ENCODE data around the gene NSDHL. TPM values are rescaled to one million over a fixed set of nuclear protein-coding genes. Genes with fewer than 3 reads are reported as not detected.
"Not testable (repeated sequence)": the region's sequence is repeated elsewhere in the genome, so short reads cannot be mapped to it uniquely, and the experiment has no call there.

Gene NSDHL
- total RNA-seq, 1 donor from 2014 or later, result 24.9 TPM

- Mint-ChIP-seq H3K4me1 (ENCODE audit: low read depth) (no peaks in the 10 kb centered on the region), H3K27me3 (ENCODE audit: insufficient read depth) (no peaks in the 10 kb centered on the region), H3K4me3 (no peak overlapping the region), H3K36me3 (ENCODE audit: low read depth) (no peaks in the 10 kb centered on the region), H3K9me3 (no peaks in the 10 kb centered on the region), H3K27ac (no peak overlapping the region)
- intact Hi-C loops (cut with micrococcal nuclease), result loop anchor here (5.0 kb wide), 1 partner anchor 1670 kb away; no protein-coding TSS in a partner anchor
- DNase-seq (ENCODE audit: low spot score), result no peak
Observed at GRCh38 chrX:152822383-152823086, 8.3 kb upstream of the NSDHL start.

- Mint-ChIP-seq H3K27ac (no peak overlapping the region), H3K4me3 (no peak overlapping the region), H3K36me3 (ENCODE audit: low read depth) (no peaks in the 10 kb centered on the region), H3K9me3 (no peaks in the 10 kb centered on the region), H3K4me1 (ENCODE audit: low read depth) (no peaks in the 10 kb centered on the region), H3K27me3 (ENCODE audit: insufficient read depth) (no peaks in the 10 kb centered on the region)
- DNase-seq (ENCODE audit: low spot score), result no peak
- intact Hi-C loops (cut with micrococcal nuclease), result loop anchor here (5.0 kb wide), 1 partner anchor 1671 kb away; no protein-coding TSS in a partner anchor
Observed at GRCh38 chrX:152823657-152824056, 7.2 kb upstream of the NSDHL start.

- no peaks in the 10 kb centered on the region for H3K9me3 Mint-ChIP-seq
- H3K27me3 Mint-ChIP-seq (ENCODE audit: insufficient read depth), result no peaks in the 10 kb centered on the region
- no peak for DNase-seq (ENCODE audit: low spot score)
- H3K27ac Mint-ChIP-seq, result no peak overlapping the region
- H3K36me3 Mint-ChIP-seq (ENCODE audit: low read depth), result no peaks in the 10 kb centered on the region
- peaks cover under 1% of the 10 kb centered on the region for H3K4me1 Mint-ChIP-seq (ENCODE audit: low read depth)
- intact Hi-C loops (cut with micrococcal nuclease), result loop anchor here (5.0 kb wide), 1 partner anchor 1673 kb away; no protein-coding TSS in a partner anchor
- H3K4me3 Mint-ChIP-seq, result no peak overlapping the region
Observed at GRCh38 chrX:152824841-152825374, 6.0 kb upstream of the NSDHL start.

- peaks cover 16% of the 10 kb centered on the region for H3K36me3 Mint-ChIP-seq (ENCODE audit: low read depth)
- peaks cover 19% of the 10 kb centered on the region for H3K4me1 Mint-ChIP-seq (ENCODE audit: low read depth)
- H3K27me3 Mint-ChIP-seq (ENCODE audit: insufficient read depth), result no peaks in the 10 kb centered on the region
- intact Hi-C loops (cut with micrococcal nuclease), result loop anchor here (2.0 to 10.0 kb wide), 2 partner anchors 93 to 1439 kb away; no protein-coding TSS in a partner anchor
- H3K4me3 Mint-ChIP-seq, result peak overlapping the region; percentile 94
- no peak for DNase-seq (ENCODE audit: low spot score)
- no peaks in the 10 kb centered on the region for H3K9me3 Mint-ChIP-seq
- peak overlapping the region; percentile 90 for H3K27ac Mint-ChIP-seq
Observed at GRCh38 chrX:152831391-152831790, 528 bp downstream of the NSDHL start.

- intact Hi-C loops (cut with micrococcal nuclease), result loop anchor here (10.0 kb wide), 1 partner anchor 92 kb away; no protein-coding TSS in a partner anchor
- peak overlapping the region; percentile 94 for H3K4me3 Mint-ChIP-seq
- no peaks in the 10 kb centered on the region for H3K27me3 Mint-ChIP-seq (ENCODE audit: insufficient read depth)
- DNase-seq (ENCODE audit: low spot score), result no peak
- peaks cover 16% of the 10 kb centered on the region for H3K36me3 Mint-ChIP-seq (ENCODE audit: low read depth)
- H3K27ac Mint-ChIP-seq, result peak overlapping the region; percentile 57
- peaks cover 19% of the 10 kb centered on the region for H3K4me1 Mint-ChIP-seq (ENCODE audit: low read depth)
- H3K9me3 Mint-ChIP-seq, result no peaks in the 10 kb centered on the region
Observed at GRCh38 chrX:152832520-152832919, 1.7 kb downstream of the NSDHL start.

- Mint-ChIP-seq H3K27ac (no peak overlapping the region), H3K9me3 (no peaks in the 10 kb centered on the region), H3K36me3 (ENCODE audit: low read depth) (peaks cover 21% of the 10 kb centered on the region), H3K4me1 (ENCODE audit: low read depth) (peaks cover 24% of the 10 kb centered on the region), H3K4me3 (peak overlapping the region; percentile 37), H3K27me3 (ENCODE audit: insufficient read depth) (no peaks in the 10 kb centered on the region)
- no peak for DNase-seq (ENCODE audit: low spot score)
- intact Hi-C loops (cut with micrococcal nuclease), result loop anchor here (10.0 kb wide), 1 partner anchor 91 kb away; no protein-coding TSS in a partner anchor
Observed at GRCh38 chrX:152833378-152833777, 2.5 kb downstream of the NSDHL start.

- intact Hi-C loops (cut with micrococcal nuclease), result loop anchor here (10.0 kb wide), 1 partner anchor 89 kb away; no protein-coding TSS in a partner anchor
- not testable (repeated sequence) for H3K9me3 Mint-ChIP-seq; H3K27ac Mint-ChIP-seq; H3K27me3 Mint-ChIP-seq (ENCODE audit: insufficient read depth); H3K4me3 Mint-ChIP-seq; DNase-seq (ENCODE audit: low spot score)
- peaks cover 18% of the 10 kb centered on the region for H3K4me1 Mint-ChIP-seq (ENCODE audit: low read depth)
- H3K36me3 Mint-ChIP-seq (ENCODE audit: low read depth), result peaks cover 23% of the 10 kb centered on the region
Observed at GRCh38 chrX:152835470-152835869, 4.6 kb downstream of the NSDHL start.

- DNase-seq (ENCODE audit: low spot score), result no peak
- Mint-ChIP-seq H3K27ac (no peak overlapping the region), H3K36me3 (ENCODE audit: low read depth) (peaks cover 10% of the 10 kb centered on the region), H3K9me3 (no peaks in the 10 kb centered on the region), H3K27me3 (ENCODE audit: insufficient read depth) (no peaks in the 10 kb centered on the region), H3K4me3 (no peak overlapping the region), H3K4me1 (ENCODE audit: low read depth) (peaks cover 4% of the 10 kb centered on the region)
- intact Hi-C loops (cut with micrococcal nuclease), result no loop called here
Observed at GRCh38 chrX:152842772-152843338, 12.0 kb downstream of the NSDHL start.

GRCh38 chrX:152843852-152844251 is 13.0 kb downstream of the NSDHL start:
- no peaks in the 10 kb centered on the region for H3K4me1 Mint-ChIP-seq (ENCODE audit: low read depth)
- no peak for DNase-seq (ENCODE audit: low spot score)
- no peak overlapping the region for H3K27ac Mint-ChIP-seq
- no peaks in the 10 kb centered on the region for H3K9me3 Mint-ChIP-seq
- H3K36me3 Mint-ChIP-seq (ENCODE audit: low read depth), result peaks cover 6% of the 10 kb centered on the region
- intact Hi-C loops (cut with micrococcal nuclease), result no loop called here
- no peaks in the 10 kb centered on the region for H3K27me3 Mint-ChIP-seq (ENCODE audit: insufficient read depth)
- no peak overlapping the region for H3K4me3 Mint-ChIP-seq

- Mint-ChIP-seq H3K4me3 (no peak overlapping the region), H3K36me3 (ENCODE audit: low read depth) (peaks cover 8% of the 10 kb centered on the region), H3K27ac (no peak overlapping the region), H3K27me3 (ENCODE audit: insufficient read depth) (no peaks in the 10 kb centered on the region), H3K9me3 (no peaks in the 10 kb centered on the region), H3K4me1 (ENCODE audit: low read depth) (no peaks in the 10 kb centered on the region)
- intact Hi-C loops (cut with micrococcal nuclease), result no loop called here
- DNase-seq (ENCODE audit: low spot score), result no peak
Observed at GRCh38 chrX:152844256-152844655, 13.4 kb downstream of the NSDHL start.

- no peak for DNase-seq (ENCODE audit: low spot score)
- Mint-ChIP-seq H3K9me3 (no peaks in the 10 kb centered on the region), H3K27ac (no peak overlapping the region), H3K36me3 (ENCODE audit: low read depth) (peaks cover 7% of the 10 kb centered on the region), H3K4me3 (no peak overlapping the region), H3K4me1 (ENCODE audit: low read depth) (no peaks in the 10 kb centered on the region), H3K27me3 (ENCODE audit: insufficient read depth) (no peaks in the 10 kb centered on the region)
- intact Hi-C loops (cut with micrococcal nuclease), result no loop called here
Observed at GRCh38 chrX:152845618-152846240, 14.9 kb downstream of the NSDHL start.

- intact Hi-C loops (cut with micrococcal nuclease), result no loop called here
- Mint-ChIP-seq H3K27me3 (ENCODE audit: insufficient read depth) (no peaks in the 10 kb centered on the region), H3K4me1 (ENCODE audit: low read depth) (peaks cover 8% of the 10 kb centered on the region), H3K36me3 (ENCODE audit: low read depth) (peaks cover 19% of the 10 kb centered on the region), H3K4me3 (no peak overlapping the region), H3K9me3 (no peaks in the 10 kb centered on the region), H3K27ac (no peak overlapping the region)
- DNase-seq (ENCODE audit: low spot score), result no peak
Observed at GRCh38 chrX:152847281-152847680, 16.4 kb downstream of the NSDHL start.

GRCh38 chrX:152850465-152850864 is 19.6 kb downstream of the NSDHL start:
- Mint-ChIP-seq H3K4me3 (no peak overlapping the region), H3K9me3 (no peaks in the 10 kb centered on the region), H3K36me3 (ENCODE audit: low read depth) (peaks cover 35% of the 10 kb centered on the region), H3K4me1 (ENCODE audit: low read depth) (peaks cover 8% of the 10 kb centered on the region), H3K27ac (no peak overlapping the region), H3K27me3 (ENCODE audit: insufficient read depth) (no peaks in the 10 kb centered on the region)
- no peak for DNase-seq (ENCODE audit: low spot score)
- intact Hi-C loops (cut with micrococcal nuclease), result no loop called here

Measured in activated T-helper 1 cell treated with anti-CD3 and anti-CD28 coated beads, Interleukin-12 subunit alpha, Interleukin-12 subunit beta, Interleukin-2, Interleukin-4 antibody, amounts not matched to agents 30 ng/mL and 10 ng/mL and 1 ng/mL, durations not matched to agents 14 hours and 24 hours and 36 hours (primary cell).